Panc1 (cell line): Measurements from ENCODE around the gene KRT13. TPM values are rescaled to one million over a fixed set of nuclear protein-coding genes. Genes with fewer than 3 reads are reported as not detected.

Experiments used
- ATAC-seq: fragments of 200-7000 bp; cut with Tn5 transposase; 2 replicates; pipeline ENCODE4 v1.9.1; 2020; ENCODE audit warnings: mild to moderate bottlenecking, moderate library complexity
- BruUV-seq: library from RNA; stranded (reverse); fragments of 400-500 nt; replicated peaks from 2 replicates; lab custom pipeline; 2021; lab: Mats Ljungman, UMichigan
- CTCF ChIA-PET: fragments of 300-600 bp; sonication (Branson Sonifier 250); formaldehyde crosslinking; loops from one replicate; lab custom pipeline; 2022; ENCODE audit warnings: antibody characterized with exemption; lab: Charles Lee
- POLR2A ChIA-PET: fragments of 300-600 bp; sonication (Branson Sonifier 250); formaldehyde crosslinking; loops from one replicate; lab custom pipeline; 2022; ENCODE audit warnings: antibody characterized with exemption; lab: Charles Lee
- DNase-seq: peaks from one replicate; pipeline ENCODE4 v3.0.0-alpha.2; 2010; ENCODE audit warnings: low read depth, low spot score
- H3K27ac ChIP-seq: 2 replicates; pipeline ENCODE4 v1.5.1; 2011; ENCODE audit warnings: mild to moderate bottlenecking, low read length, inconsistent platforms
- H3K27me3 ChIP-seq: fragments of 200-500 bp; sonication (Bioruptor generic); 2 replicates; pipeline ENCODE4 v1.6.0; 2014; ENCODE audit warnings: low read length, inconsistent platforms; ENCODE audit not compliant: control insufficient read depth, insufficient read depth
- H3K36me3 ChIP-seq: fragments of 200-500 bp; sonication (Bioruptor generic); 2 replicates; pipeline ENCODE4 v1.5.1; 2014; ENCODE audit warnings: inconsistent platforms, mild to moderate bottlenecking, low read length, moderate library complexity; ENCODE audit not compliant: control insufficient read depth, insufficient read depth
- H3K4me1 ChIP-seq: 2 replicates; pipeline ENCODE4 v1.5.1; 2011; ENCODE audit warnings: inconsistent platforms, mild to moderate bottlenecking, low read length, moderate library complexity; ENCODE audit not compliant: control insufficient read depth, insufficient read depth
- H3K4me3 ChIP-seq, 2 experiments: 2 replicates each; pipeline ENCODE4 v1.5.1; 2011 to 2012; ENCODE audit warnings: low read depth in 2 of 2, low read length in 2 of 2, mild to moderate bottlenecking in 2 of 2, inconsistent platforms in 1 of 2, moderate library complexity in 1 of 2
- H3K9me3 ChIP-seq: fragments of 200-500 bp; sonication (Bioruptor generic); 2 replicates; pipeline ENCODE4 v1.5.1; 2014; ENCODE audit warnings: low read depth, mild to moderate bottlenecking, inconsistent platforms, low read length, moderate library complexity; ENCODE audit not compliant: control insufficient read depth, insufficient read depth
- CTCF ChIP-seq: fragments of 450-650 bp; IDR thresholded peaks from 2 replicates; pipeline ENCODE4 v1.5.1; 2017; ENCODE audit warnings: mild to moderate bottlenecking
- POLR2AphosphoS5 ChIP-seq: IDR thresholded peaks from 2 replicates; pipeline ENCODE4 v1.6.1; 2012; ENCODE audit warnings: mild to moderate bottlenecking, low read depth, low read length, moderate library complexity
- REST ChIP-seq, 2 experiments: IDR thresholded peaks; 2 replicates each; pipeline ENCODE4 v1.6.1; 2011 to 2012; ENCODE audit warnings: low read depth in 2 of 2, control low read depth in 1 of 2, low read length in 1 of 2, mild to moderate bottlenecking in 1 of 2, moderate library complexity in 1 of 2; ENCODE audit not compliant: insufficient read depth in 1 of 2
- SIN3A ChIP-seq: IDR thresholded peaks from 2 replicates; pipeline ENCODE4 v1.6.1; 2012; ENCODE audit warnings: low read depth, mild to moderate bottlenecking, low read length, moderate library complexity, borderline replicate concordance; ENCODE audit not compliant: insufficient read depth
- TCF7L2 ChIP-seq: IDR thresholded peaks from 2 replicates; pipeline ENCODE4 v1.6.1; 2011; ENCODE audit warnings: mild to moderate bottlenecking, low read depth, low read length, inconsistent platforms
- in situ Hi-C: cut with HindIII; loops from 2 replicates; pipeline ENCODE4 v1.10.0; 2016; ENCODE audit warnings: low sequenced_read_pairs, low pct_unique_long_range_greater_than_20kb
- intact Hi-C: fragments of 100-400 bp; cut with micrococcal nuclease; formaldehyde crosslinking; loops from one replicate; pipeline ENCODE4 v1.10.0; 2022; ENCODE audit not compliant: unreplicated experiment
- total RNA-seq: library from RNA; stranded (reverse); gene quantifications from one replicate; pipeline ENCODE4 v1.2.1, GENCODE V29; 2021; ENCODE audit not compliant: unreplicated experiment

Gene KRT13
- total RNA-seq, 1 experiment from 2014 or later, result 0.36 TPM

- BruUV-seq, result no TSS peak
- CTCF ChIA-PET, result interaction anchor here (1.4 kb wide), 1 partner anchor 17 kb away, joined by 10 read pairs; no protein-coding TSS in a partner anchor
- intact Hi-C loops, result no loop called here
Measured at GRCh38 chr17:41531993-41532392, 26.6 kb upstream of the KRT13 start.

More at GRCh38 chr17:41531993-41532392, 26.6 kb upstream of the KRT13 start:
- POLR2A ChIA-PET, result interaction anchor here (1.2 kb wide), 1 partner anchor 157 kb away, joined by 3 read pairs; the partner anchor contains the start of gene EIF1
- Histone ChIP-seq H3K27ac (peak overlapping the region; percentile 96), H3K9me3 (no peaks in the 10 kb centered on the region), H3K4me3 (no peak overlapping the region), H3K27me3 (no peaks in the 10 kb centered on the region), H3K4me1 (peaks cover 56% of the 10 kb centered on the region), H3K36me3 (peaks cover under 1% of the 10 kb centered on the region; the same call in 1 of the 2 replicates)
- TF ChIP-seq REST (IDR thresholded peaks at IDR 0.05; ENCODE audit: insufficient read depth in 1 of 2, low read depth in 2 of 2, low read length in 1 of 2) (no peak), CTCF (no peak), SIN3A (no peak), TCF7L2 (no peak), POLR2AphosphoS5 (no peak)
- ATAC-seq (no peak), DNase-seq (no peak)
- in situ Hi-C loops, result loop anchor here (25.0 kb wide), 1 partner anchor 105 kb away; no protein-coding TSS in a partner anchor
